HG02973 (cell line): ENCODE data around the gene PACSIN2.
A peak's percentile ranks its signal among the peaks of the same experiment; 100 is the strongest.

Experiments
- ATAC-seq: cut with Tn5 transposase; IDR thresholded peaks from one replicate; pipeline ENCODE4 v1.9.1; 2021; ENCODE audit warnings: moderate library complexity; ENCODE audit not compliant: unreplicated experiment

The PACSIN2 gene

DNA sequence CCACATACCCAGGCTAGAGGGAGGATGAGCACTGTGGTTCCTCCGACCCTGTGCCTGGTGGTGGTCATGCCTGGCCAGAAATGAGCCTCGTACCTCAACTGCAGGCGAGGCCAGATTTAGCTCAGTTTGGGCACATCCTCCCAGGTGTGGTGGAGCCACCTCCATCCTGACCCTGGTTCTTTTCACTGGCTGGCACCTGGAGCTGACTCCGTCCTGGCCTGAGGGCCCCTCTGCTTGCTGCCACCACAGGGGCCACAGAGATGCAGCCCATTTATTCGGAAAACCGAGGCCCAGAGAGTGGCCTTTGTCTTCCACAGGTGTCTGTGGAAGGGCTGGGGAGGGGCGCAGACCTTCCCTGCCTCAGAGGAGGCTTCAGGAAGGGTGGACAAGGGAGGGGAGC lies 148.8 kb downstream of the PACSIN2 start:
- no peak for ATAC-seq

DNA sequence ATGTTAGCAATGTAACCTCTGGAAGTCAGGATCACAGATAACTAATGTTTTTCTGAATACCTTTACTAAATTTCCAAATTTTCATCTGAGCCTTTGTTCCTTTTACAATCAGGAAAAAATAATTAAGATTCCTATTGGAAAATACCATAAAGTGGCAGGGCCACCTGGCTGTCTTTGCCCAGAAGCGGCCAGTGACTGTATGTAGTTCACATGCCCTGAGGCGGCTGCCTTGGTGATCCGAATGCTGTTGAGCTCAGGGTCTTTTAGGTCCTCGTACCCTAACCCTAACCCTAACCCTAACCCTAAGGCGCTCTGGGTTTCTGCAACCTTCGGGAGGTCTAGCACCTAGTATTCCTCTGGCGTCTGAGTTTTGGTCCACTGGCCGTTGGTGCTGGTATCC lies 149.4 kb downstream of the PACSIN2 start:
- ATAC-seq: no peak

DNA sequence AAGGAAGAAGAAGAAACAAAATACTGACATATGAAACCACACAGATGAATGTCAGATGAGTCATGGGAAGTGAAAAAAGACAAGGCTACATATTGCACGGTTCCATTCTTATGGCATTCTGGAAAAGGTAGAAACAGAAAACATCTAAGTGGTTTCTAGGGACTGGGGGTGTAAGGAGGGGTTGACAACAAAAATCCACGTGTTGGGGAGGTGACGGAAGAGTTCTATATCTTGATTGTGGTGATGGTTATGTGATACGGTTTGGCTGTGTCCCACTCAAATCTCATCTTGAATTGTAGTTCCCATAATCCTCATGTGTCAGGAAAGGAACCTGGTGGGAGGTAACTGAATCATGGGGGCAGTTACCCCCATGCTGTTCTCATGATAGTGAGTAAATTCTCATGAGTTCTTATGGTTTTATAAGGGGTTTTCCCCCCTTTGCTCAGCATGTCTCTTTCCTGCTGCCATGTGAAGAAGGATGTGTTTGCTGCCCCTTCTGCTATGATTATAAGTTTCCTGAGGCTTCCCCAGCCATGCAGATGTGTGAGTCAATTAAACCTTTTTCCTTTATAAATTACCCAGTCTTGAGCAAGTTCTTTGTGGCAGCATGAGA lies 151.5 kb downstream of the PACSIN2 start:
- ATAC-seq: no peak

DNA sequence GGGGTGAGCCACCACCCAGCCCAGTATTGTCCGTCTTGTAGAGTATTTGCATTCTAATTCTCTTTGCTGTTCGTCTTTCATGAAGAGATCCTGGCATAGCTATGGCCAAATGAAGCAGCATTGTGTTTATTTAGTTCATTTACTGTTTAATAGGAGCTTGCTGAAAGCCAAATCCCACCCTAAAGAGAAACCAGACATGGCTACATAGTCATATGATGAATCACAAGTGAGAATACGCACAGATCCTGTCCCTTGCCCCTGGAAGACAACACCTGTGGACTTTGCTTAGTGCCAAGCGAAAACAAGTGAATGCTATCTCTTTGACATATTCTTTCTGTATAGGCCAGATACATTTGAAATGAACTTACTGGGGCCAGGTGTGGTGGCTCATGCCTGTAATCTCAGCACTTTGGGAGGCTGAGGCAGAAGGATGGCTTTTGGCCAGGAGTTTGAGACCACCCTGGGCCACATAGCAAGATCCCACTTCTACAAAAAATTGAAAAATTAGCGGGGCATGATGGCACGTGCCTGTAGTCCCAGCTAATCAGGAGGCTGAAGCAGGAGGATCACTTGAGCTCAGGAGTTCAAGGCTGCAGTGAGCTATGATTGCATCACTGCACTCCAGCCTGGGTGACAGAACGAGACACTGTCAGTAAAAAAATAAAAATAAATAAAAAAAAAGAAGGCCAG lies 152.8 kb downstream of the PACSIN2 start:
- ATAC-seq: no peak

DNA sequence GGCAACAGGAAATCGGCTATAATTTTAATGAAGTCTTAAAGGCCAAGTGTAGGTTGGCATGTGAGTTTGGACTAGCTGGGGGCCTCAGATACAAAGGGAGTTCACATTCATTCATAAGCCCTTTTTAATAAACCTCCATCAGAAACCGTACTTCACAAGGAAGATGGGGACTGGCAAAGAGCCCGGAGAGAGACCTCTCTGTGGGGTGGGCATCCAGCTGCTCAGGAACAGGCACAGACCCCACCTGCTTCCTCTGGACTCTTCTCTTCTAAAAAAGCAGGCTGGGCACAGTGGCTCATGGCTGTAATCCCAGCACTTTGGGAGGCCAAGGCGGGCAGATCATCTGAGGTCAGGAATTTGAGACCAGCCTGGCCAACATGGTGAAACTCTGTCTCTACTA lies 154.0 kb downstream of the PACSIN2 start:
- ATAC-seq: no peak

DNA sequence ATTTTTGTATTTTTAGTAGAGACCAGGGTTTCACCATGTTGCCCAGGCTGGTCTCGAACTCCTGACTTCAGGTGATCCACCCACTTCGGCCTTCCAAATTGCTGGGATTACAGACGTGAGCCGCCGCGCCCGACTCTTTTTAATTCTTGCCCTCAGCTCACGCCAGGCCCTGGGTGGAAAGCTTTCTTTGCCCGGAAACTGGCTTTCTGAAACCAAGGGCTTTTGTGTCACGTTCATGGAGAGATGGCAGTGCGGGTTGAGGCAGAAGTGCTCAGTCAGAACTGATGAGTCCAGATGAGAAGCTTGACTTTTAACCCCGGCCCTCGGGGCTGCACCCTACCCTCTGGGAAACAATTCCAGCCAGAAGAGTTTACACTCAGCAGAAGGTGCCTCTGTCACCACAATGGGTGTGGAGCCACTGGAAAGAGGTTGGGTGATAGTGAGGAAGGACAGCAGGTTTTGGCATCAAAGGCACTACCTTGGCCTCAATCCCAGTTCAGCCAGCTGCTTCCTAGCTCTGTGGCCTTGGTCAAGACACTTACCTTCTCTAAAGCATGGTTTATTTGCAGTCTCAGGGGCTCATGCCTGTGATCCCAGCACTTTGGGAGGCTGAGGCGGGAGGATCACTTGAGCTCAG lies 157.0 kb downstream of the PACSIN2 start:
- no peak for ATAC-seq

DNA sequence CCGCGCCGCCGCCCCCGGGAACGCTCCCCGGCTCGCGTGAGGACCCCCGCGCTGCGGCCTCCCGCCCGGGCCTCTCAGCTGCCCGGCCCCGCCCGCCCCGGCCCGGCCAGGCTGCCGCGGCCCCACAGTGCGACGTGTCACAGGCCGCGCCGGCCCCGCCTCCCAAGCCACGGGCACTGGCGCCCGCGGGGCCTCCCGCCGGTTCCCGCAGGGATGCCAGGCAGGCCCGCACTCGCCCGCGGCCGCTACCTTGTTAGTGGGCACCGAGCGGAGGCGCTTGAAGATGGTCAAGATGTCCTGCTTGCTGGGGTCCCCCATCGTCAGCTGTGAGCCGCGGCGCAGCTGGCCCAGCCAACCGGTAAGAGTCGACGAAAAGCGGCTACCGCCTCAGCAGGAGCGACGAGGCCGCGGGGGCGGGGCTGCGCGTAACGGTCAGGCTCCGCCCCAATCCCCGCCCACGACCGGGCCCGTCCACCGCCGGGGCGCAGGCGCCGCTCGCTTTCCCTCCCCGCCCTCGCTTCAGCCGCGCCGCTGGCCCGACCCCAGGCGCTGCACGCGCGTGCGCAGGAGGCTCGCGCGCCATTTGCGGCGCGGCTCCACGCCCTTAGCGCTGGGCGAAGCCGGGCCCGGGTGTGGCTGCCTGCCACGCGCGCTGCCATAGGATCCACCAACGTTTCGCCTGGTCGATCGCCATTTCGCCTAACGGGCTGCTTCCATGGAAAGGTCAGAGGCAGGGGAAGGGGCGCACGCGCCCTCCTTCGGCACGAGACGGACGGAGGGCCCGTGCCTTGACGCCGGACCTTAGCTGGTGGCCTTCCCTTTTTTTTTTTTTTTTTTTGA lies 157.9 kb downstream of the PACSIN2 start, which contains the start of gene ARFGAP3:
Gene ARFGAP3, minus strand, starts transcription at position 409 of the 840 bp plus-strand sequence. Its CDS starts 91 bp downstream, at position 318.
- peak; percentile 68 for ATAC-seq

DNA sequence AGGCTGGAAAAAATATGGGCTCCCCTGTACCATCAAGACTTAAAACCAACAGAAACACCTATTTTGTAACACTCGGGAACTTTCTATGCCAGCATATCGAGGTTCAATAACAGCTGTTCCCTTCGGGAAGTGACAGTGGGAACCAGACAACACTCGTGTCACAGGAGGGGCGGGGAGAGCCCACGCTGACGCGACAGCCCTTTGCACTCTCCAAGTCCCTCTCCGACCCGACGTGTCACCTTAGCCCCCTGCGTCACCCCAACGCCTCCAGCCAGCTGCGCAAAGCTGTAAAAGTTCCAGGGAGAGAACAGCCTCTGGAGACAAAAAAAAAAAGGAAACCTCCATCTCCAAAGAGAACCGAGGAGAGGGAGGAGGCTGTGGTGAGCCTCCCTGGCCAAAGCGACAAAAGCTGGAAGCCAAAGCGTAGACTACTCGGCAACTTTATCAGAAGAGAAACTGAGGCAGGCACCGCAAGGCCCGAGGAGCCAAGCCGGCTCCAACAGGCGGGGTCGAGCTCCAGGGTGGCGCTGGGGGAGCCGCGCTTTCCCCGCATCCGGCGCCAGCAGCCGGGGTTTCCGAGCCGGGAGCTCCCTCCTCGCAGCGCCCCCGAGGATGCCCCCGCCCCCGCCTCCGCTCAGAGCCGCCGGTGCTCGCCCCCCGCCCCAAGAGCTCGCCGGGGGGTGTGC lies 158.6 kb downstream of the PACSIN2 start:
- peak; percentile 23 for ATAC-seq

DNA sequence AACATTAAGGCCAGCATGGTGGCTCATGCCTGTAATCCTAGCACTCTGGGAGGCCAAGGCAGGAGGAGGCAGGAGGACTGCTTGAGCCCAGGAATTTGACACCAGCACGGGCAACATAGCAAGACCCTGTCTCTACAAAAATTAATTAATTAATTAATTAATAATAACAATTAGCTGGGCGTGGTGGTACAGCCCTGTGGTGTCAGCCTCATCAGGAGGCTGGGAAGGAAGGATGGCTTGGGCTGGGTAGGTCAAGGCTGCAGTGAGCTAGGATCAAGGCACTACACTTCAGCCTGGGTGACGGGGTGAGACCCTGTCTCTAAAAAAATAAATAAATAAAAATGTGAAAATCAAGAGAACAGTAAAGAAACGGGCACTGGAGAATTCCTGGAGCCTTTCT lies 159.2 kb downstream of the PACSIN2 start:
- no peak for ATAC-seq

DNA sequence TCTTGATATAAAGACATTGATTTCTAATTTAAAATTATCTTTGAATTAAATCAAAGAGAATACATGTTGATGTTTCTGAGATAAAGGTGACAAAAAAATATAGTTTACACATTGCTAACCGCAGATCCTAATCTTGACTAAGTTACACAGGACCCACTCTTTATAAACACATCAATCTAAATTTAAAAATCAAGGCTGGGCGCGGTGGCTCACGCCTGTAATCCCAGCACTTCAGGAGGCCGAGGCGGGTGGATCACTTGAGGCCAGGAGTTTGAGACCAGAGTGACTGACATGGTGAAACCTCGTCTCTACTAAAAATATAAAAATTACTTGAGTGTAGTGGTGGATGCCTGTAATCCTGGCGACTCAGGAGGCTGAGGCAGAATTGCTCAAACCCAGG lies 159.7 kb downstream of the PACSIN2 start:
- no peak for ATAC-seq

DNA sequence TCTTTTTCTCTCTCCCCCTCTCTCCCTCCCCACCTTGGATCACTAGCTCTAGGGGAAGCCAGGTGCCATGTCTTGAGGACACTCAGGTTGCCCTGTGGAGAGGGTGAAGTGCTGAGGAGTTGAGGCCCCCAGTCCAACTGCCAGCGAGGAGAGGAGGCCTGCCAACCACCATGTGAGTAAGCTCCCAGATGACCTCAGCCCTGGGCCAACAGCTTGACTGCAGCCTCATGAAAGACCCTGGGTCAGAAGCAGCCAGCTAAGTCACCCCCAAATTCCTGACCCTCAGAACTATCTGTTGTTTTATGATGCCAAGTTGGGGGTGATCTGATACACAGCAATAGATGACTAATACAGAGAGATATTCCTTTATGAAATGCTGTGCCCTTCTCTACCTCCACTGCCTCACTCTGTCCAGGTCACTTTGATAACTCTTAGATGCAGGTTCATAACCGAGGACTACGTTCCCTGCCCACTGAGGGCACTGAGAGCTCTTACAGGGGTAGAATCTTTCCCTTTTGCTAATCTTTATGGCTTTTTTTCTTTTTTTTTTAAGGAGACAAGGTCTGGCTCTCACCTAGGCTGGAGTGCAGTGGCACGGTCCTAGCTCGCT lies 165.9 kb downstream of the PACSIN2 start:
- ATAC-seq: no peak

DNA sequence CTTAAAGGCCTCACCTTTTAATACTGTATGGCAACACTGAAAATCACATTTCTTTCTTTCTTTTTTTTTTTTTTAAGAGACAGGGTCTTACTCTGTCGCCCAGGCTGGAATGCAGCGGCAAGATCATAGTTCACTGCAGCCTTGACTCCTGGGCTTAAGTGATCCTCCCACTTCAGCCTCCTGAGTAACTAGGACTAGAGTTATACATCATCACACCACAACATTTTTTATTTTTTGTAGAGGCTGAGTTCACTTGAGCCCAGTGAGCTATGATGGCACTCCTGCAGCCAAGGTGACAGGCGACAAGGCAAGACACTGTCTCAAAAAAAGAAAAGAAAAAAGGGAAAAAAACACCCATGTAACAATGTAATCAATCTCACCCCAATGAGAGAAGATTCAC lies 167.8 kb downstream of the PACSIN2 start:
- ATAC-seq: no peak

DNA sequence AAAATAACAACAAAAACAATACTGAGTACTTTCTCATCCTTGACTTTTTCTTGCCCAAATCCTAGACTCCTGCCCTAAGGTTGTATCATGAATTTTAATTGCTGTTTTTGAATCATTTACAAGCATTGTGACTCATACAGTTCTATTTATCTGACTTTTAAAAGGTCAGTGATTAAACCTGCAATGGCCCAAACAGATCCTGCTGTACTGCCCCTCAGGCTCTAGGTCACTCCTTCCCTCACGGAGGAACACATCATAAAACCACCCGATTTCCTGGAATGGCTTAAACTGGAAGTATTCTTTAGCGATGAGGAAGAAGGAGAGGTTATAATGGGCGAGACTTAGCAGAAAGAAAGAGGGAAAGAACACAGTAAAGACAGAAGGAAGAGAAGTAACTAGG lies 170.2 kb downstream of the PACSIN2 start:
- no peak for ATAC-seq

DNA sequence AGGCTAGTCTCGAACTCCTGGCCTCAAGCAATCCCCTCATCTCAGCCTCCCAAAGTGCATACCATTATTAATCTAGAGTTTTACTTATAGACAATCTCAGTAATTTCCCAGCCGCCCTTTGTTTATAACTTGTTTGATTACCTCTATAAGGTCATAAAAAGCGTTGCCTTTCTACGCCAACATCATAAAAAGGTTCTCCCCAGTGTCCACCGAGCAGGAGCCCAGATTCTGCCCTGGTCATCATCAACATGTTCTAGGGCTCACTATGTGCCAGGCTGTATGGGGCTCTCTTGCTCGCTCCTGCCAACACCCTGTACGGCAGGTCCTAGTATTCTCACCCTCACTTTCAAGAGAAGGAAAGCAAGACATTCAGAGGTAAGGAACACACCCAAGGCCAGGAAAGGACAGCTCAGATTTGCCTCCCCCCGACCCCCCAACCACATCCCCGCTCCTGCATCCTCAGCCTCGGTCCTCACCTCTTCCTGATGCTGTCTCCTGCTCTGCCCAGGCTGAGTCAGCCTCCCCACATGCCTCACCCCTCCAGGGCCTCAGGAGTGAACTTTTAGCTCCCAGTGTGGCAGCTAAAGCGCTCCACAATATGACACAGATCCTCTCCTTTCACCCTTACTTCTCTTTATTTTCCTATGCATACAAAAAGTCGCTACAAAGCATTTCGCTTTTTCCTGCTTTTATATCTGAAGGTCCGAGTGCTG lies 172.1 kb downstream of the PACSIN2 start:
- ATAC-seq: no peak

DNA sequence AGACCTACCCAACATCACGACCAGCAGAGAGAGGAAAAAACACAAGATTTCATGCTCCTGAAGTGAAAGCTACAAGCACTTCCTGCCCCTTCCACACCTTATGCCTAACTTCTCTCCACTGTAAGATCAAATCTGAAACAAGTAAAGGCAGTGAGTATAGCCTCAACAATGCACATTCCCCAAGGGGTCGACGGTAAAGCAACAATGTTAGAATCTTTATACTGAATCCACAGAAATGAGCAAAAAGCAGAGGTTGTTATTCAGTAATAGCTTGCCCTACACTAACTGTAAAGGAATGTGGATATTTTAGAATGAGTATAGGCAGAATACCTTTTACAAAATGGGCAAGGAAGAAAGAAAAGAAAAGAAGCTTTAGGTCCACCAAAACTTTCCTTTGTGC lies 173.5 kb downstream of the PACSIN2 start:
- ATAC-seq: no peak

DNA sequence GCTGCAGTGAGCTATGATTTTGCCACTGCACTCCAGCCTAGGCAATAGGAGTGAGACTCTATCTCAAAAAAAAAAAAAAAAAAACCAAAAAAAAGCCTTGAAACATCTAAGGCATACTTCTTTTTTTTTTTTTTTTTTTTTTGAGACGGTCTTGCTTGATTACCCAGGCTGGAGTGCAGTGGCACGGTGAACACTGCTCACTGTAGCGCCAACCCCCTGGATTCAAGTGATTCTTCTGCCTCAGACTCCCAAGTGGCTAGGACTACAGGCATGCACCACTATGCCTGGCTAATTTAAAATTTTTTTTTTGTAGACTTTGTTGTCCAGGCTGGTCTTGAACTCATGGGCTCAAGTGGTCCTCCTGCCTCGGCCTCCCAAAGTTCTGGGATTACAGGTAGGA lies 177.4 kb downstream of the PACSIN2 start:
- ATAC-seq: no peak

DNA sequence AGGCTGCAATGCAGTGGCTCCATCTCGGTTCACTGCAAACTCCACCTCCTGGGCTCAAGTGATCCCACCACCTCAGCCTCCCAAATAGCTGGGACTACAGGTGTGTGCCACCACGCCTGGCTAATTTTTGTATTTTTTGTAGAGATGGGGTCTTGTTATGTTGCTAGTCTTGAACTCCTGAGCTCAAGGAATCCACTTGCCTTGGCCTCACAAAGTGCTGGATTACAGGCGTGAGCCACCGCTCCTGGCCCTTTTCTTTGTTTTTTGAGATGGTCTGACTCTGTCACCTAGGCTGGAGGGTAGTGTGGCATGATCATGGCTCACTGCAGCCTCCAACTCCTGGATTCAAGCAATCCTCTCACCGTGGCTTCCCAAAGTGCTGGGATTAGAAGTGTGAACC lies 178.9 kb downstream of the PACSIN2 start:
- ATAC-seq: no peak

DNA sequence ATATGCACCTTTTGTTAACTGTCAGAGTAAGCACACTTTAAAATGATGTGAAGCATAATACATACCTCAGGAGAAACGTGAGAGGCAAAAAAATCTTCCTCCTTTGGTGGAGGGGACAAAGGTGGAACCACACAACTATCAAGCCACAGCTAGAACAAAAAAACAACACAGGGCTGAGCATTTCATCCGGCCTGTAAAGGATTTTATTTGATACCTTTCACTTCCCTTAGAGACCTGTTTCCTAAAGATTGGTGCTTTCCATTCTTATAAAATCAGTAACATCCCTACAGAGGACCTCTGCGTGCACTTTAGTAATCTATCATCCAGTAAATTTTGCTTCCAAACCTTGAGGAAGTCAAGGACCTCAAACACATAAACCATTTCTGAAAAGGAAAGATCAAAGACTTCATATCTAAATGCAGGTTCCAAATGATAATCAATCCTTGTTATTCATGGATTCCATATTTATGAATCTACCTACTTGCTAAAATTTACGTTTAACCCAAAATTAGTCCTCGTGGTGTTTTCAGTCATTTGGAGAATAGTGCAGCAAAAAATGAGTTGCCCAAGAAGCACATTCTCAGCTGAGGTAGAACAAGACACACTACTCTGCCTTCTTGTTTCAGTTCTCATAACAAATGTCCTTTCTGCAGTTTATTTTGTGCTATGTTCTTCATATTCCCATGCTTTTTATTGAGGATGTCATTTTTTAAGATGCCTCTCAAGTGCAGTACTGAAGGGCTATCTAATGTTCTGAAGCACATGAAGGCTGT lies 180.6 kb downstream of the PACSIN2 start:
- no peak for ATAC-seq

DNA sequence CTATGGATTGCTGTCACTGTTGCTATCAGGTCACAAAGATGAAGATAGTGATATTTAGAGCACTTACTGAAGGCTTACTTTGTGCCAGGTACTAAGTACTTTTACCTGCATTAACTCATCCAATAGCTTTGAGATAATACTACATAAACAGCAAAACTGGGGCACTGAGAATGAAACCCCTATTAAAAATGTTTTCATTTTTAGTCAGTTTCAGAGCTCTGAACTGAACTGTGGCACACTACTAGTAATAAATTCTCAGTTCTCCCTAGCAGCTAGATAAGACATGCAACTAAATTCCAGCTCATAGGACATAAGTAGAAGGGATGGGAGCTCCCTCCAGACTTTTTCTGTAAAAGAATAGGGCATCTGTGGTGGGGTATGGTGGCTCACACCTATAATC lies 181.8 kb downstream of the PACSIN2 start:
- ATAC-seq: no peak
